Panc1 (cell line): ENCODE data around the gene ARAF.

Experiments
- CTCF ChIP-seq: fragments of 450-650 bp; IDR thresholded peaks from 2 replicates; pipeline ENCODE4 v1.5.1; 2017; ENCODE audit warnings: mild to moderate bottlenecking
- SIN3A ChIP-seq: IDR thresholded peaks from 2 replicates; pipeline ENCODE4 v1.6.1; 2012; ENCODE audit warnings: low read depth, mild to moderate bottlenecking, low read length, moderate library complexity, borderline replicate concordance; ENCODE audit not compliant: insufficient read depth

GRCh38 chrX:47620303-47620685 is 59.3 kb downstream of the ARAF start:
- TF ChIP-seq CTCF (no peak), SIN3A (no peak)
